GM12874 (cell line): ENCODE results near the gene CSKMT.
A peak's percentile ranks its signal among the peaks of the same experiment; 100 is the strongest.

Experiments
- TF ChIP-seq, protein P1 (sequence below): IDR thresholded peaks from 2 replicates; pipeline ENCODE4 v1.5.1; 2011; ENCODE audit warnings: low read depth, mild to moderate bottlenecking, control low read depth, low read length, moderate library complexity; ENCODE audit not compliant: insufficient read depth

Gene CSKMT

DNA sequence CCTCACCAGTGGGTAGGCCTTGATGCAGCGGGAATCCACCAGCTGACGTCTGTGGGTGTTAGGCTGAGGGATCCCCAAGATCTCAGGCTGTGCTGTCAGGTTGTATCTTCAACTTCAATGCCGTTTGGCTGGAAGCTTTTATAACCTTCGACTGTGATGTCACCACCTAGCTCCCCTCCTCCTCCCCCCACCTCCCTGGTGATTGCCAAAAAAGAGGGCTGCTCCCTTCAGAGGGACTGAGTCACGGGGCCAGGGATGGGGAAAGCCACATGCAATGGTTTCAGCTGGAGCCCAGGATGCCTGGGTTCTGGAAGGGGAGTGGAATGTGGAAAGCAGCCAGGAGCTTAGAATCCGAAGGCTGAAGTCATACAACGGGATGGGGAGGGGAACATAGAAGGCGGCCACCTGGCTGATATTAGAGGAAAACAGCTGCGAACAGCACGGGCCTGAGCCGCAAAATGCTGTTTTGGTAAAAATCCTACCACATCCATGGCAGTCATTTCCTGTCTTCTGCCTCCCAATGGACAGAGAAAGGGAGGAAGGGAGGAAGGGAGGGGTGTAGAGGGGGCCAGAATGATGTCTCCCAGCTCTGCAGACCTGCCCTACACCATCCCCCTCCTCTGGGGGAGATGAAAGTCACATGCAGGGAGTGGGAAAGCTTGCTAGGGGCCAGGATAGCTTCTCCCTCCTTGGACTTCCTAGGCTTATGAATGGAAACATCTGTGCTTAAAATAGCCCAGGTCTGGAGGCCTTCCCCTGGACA, 24.5 kb downstream of the CSKMT start, which contains the start of gene LRRN4CL:
LRRN4CL (minus strand) TSS at position 110 of the 763 bp plus-strand sequence. CDS start 1,022 bp downstream, outside the sequence.
- TF ChIP-seq, protein P1, sequence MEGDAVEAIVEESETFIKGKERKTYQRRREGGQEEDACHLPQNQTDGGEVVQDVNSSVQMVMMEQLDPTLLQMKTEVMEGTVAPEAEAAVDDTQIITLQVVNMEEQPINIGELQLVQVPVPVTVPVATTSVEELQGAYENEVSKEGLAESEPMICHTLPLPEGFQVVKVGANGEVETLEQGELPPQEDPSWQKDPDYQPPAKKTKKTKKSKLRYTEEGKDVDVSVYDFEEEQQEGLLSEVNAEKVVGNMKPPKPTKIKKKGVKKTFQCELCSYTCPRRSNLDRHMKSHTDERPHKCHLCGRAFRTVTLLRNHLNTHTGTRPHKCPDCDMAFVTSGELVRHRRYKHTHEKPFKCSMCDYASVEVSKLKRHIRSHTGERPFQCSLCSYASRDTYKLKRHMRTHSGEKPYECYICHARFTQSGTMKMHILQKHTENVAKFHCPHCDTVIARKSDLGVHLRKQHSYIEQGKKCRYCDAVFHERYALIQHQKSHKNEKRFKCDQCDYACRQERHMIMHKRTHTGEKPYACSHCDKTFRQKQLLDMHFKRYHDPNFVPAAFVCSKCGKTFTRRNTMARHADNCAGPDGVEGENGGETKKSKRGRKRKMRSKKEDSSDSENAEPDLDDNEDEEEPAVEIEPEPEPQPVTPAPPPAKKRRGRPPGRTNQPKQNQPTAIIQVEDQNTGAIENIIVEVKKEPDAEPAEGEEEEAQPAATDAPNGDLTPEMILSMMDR, result no peak

DNA sequence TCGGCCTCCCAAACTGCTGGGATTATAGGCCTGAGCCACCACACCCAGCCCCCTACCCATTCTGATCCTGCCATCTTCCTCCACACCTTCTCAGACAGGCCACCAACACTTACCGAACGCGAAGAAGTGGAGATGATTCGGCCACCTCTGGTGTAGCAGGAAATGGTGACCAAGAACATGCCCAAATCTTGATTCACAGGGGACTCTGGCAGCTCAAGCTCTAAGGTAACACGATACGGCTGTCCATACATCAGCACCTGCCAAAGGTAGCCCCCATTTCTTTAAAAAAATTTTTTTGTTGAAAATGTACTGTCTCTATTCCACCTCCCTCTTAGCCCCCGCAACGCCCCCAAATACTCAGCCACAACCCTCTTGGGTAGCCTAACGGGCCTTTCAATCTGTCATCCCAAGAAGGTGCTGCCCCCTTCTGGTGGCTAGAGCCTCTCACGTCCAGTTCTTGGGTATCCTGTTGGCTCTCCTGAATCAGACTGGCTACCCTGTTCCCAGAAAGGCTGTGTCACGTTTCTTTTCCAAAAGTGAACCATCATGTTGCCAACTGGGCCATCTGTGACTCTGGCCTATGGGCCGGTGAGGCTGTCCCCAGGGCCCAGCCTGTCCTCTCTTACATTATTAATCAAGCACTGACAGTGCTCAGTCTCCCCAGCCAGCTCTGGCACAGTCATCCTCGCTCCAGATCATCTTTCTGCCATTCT, 29.5 kb downstream of the CSKMT start:
- TF ChIP-seq, protein P1, result peak; percentile 77

DNA sequence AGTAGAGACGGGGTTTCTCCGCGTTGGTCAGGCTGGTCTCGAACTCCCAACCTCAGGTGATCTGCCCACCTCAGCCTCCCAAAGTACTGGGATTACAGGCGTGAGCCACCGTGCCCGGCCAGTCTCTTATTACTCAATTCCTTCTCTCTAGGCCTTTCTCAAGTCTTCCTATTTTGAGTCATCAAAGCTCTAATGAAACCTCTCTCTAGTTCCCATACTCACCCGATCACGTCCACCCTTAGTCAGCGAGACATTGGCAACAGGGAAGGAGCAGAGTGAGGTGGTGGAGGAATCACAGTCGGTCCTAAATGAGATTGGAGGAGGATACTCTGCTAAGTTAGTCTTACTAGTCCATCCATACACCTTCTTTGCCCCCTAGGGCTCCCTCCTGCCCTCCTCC, 37.1 kb downstream of the CSKMT start:
- TF ChIP-seq, protein P1, result no peak

DNA sequence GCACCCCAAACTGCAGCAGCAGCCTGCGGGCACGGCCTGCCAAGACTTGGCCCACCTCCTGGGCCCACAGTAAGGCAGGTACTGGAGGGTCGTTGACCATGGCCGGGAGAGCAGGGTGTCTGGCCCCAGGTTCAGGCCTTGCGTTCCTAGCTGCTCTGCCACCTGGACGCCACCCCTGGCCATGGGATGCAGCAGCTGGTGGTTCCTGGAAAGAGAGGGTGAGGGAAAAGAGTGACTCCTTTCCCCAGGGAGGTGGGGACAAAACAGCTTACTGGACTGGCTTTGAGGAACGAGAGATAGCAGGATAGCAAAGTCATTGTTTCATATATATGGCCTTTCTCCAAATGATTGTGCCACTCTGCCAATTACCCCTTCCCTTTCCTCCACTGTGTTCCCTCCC, 40.3 kb downstream of the CSKMT start:
- TF ChIP-seq, protein P1, result no peak

DNA sequence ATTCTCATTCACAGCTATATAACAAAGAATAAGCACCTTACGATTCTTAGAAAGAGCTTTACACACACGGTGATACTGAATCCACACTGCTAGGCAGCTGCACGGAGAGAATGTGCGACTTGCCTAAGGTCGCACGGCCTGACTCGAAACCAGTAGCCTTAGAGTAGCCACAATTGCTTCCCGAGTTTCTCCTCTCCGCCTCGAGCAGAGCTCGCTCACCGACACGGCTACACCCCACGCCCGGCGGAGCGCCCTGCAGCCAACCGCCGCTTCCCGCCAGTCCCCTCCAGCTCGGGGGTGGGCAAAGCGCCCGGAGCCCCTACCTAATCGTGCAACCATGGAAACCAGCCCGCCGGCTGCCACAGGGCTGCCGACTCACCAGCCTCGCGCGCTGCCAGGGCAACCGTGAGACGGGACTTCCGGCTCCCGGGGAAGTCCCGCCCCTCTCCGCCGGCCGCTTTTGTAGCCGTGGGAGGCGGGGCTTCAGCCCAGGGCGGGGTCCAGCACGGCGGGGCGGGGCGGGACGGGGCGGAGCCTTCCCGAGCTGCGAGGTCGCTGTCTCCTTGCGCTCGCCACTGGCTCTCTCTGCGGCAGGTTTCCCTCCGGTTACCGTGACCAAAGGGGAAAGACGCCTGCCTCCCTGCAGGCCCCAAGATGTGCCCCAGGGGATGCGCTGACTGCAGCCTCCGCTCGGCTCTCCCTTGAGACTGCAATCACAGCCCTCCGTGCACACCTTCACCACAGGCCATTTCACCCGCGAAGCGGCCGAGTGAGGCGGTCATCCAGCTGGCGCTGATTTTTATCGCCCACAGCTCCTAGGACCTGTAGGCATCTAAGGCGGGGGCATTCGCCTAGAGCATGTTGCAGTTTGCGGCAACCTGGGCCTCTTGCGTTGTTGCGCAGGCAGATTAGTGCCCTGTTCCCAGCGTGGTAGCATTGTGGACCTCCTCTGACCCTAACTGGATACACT, 41.1 kb downstream of the CSKMT start:
- TF ChIP-seq, protein P1, result no peak

DNA sequence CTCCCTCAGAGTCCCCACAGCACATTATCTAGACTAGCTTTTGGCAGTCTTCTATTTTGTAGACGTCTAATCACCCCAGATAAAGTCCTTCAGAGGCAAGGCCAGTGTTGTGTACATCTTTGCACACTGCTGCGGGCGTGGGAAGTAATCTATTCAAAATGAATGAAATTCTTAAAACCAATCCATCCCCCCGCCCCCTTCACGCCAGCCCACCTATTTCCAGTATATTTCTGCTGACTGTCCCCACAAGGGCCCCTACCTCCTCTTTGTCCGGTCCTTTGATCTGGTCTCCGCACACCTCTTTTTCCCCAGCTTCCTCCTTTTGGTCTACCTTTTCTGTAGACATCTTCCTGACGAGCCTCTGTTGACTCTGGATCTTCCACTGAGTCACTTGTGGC, 41.7 kb downstream of the CSKMT start:
- TF ChIP-seq, protein P1, result no peak
